Measurements from ENCODE around the gene CRYZL1. TPM values are rescaled to one million over a fixed set of nuclear protein-coding genes. Genes with fewer than 3 reads are reported as not detected.

The CRYZL1 gene
- total RNA-seq, 2 experiments from 2014 or later, result 22.7 to 29.6 TPM

DNA sequence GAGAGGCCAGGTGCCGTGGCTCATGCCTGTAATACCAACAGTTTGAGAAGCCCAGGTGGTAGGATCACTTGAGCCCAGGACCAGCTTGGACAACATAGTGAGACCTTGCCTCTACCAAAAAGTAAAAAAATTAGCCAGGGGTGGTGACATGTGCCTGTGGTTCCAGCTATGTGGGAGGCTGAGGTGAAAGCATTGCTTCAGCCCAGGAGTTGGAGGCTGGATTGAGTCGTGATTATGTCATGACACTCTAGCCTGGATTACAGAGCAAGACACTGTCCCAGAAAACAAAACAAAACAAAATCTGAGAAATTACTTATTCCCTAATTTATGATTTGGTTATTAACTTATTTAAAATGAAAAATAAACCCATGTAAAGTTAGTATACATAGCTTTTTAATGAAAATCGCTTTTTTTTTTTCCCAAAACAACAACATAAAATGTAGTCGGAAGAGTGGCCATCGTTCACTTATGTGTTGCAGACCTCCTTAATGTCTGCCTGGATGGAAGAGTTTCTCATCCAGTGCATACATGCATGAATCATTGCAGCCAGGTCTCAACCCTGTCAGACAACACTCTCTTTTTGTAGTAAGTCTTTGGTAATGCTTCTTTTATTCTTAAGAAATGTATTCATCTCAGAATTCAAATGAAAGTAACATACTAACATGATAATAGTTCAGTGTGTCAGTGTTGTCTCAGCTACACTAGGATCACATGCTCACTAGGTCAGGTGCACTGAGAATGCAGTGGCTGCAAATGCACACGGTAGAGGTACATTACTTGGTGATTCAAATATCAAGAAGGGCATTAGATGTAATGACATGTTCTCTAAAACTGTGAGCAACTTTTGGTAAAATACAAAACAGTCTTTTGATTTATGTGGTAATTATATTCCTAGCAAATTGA is 28.8 kb upstream of the CRYZL1 start:
- Mint-ChIP-seq H3K4me3 (no peak overlapping the region), H3K27me3 (no peaks in the 10 kb centered on the region), H3K36me3 (no peaks in the 10 kb centered on the region), H3K4me1 (no peaks in the 10 kb centered on the region), H3K9me3 (no peaks in the 10 kb centered on the region), H3K27ac (no peak overlapping the region)
- no peak for DNase-seq

DNA sequence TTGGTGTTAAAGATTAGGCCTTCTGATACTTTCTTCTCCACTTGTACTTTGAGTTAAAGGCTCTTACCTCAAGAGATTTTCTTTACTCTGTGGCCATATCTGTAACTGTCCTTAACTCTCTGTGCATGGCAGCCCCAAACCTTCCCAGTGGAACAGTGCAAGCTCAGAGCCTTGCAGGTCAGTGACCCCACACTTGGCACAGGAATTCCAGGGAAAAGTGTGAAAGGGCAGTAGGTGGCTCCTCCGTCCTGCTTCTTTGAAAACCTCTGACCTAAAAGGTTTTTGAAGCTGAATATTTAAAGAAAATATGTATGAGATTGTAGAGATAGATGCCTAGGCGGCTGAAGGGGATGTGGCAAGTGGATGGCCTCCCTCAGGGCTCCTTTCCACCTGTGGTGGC is 27.1 kb upstream of the CRYZL1 start:
- Mint-ChIP-seq H3K36me3 (no peaks in the 10 kb centered on the region), H3K27me3 (no peaks in the 10 kb centered on the region), H3K4me3 (no peak overlapping the region), H3K4me1 (no peaks in the 10 kb centered on the region), H3K27ac (no peak overlapping the region), H3K9me3 (no peaks in the 10 kb centered on the region)
- no peak for DNase-seq

DNA sequence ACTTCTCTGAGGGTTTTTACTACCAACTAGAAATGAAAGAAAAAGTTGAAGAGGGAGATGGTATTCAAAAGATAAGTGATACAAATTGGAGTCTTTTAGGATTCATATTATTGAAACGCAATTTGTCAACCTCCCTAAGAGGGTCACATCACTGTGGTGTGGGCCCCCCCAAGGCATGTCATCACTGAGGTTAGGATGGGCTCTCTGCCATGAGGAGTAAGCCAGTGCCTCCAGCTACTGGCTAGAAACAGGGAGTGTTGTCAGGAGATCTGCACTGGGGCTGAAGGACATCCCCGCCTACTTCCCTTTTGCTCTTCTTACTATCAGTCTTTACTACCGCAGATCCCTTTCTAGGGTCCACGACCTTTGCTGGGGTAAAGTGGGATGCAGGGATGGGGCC is 26.6 kb upstream of the CRYZL1 start:
- Mint-ChIP-seq H3K4me3 (no peak overlapping the region), H3K27me3 (no peaks in the 10 kb centered on the region), H3K27ac (no peak overlapping the region), H3K9me3 (no peaks in the 10 kb centered on the region), H3K36me3 (no peaks in the 10 kb centered on the region), H3K4me1 (no peaks in the 10 kb centered on the region)
- no peak for DNase-seq

DNA sequence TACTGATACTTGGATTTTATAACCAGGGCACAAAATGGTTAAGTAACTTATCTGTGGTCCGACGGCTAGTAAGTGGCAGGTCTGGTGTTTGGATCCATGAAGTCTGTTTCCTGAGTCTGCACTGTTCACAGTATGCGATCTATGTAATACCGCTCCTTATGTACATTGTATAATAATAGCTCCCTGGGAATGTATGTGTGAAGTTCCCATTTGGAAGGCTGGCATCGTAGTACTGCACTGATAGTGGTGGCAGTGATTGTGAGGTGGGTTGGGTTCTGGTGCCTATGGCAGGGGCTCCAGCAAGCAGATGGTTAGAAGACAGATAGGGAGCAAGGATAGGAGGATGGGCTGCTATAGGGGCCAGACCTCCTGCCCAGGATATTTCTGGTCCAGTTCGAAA is 26.1 kb upstream of the CRYZL1 start:
- Mint-ChIP-seq H3K9me3 (no peaks in the 10 kb centered on the region), H3K4me1 (no peaks in the 10 kb centered on the region), H3K4me3 (no peak overlapping the region), H3K27ac (no peak overlapping the region), H3K36me3 (no peaks in the 10 kb centered on the region), H3K27me3 (no peaks in the 10 kb centered on the region)
- DNase-seq, result no peak

DNA sequence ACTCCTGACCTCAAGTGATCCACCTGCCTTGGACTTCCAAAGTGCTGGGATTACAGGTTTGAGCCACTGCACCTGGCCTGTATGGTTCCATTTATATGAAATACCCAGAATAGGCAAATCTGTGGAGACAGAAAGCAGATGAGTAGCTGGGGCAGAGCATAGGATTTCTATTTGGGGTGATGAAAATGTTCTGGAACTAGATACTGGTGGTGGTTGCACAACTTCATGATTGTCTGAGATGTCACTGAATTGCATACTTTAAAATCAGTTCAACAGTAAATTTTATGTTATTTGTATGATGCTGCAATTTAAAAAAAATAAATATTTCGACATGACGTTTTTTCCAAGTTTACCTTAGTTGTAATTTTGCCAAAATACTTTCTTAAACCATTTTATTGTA is 24.6 kb upstream of the CRYZL1 start:
- Mint-ChIP-seq H3K9me3 (no peaks in the 10 kb centered on the region), H3K27ac (no peak overlapping the region), H3K4me1 (no peaks in the 10 kb centered on the region), H3K4me3 (no peak overlapping the region), H3K36me3 (no peaks in the 10 kb centered on the region), H3K27me3 (no peaks in the 10 kb centered on the region)
- DNase-seq, result no peak

DNA sequence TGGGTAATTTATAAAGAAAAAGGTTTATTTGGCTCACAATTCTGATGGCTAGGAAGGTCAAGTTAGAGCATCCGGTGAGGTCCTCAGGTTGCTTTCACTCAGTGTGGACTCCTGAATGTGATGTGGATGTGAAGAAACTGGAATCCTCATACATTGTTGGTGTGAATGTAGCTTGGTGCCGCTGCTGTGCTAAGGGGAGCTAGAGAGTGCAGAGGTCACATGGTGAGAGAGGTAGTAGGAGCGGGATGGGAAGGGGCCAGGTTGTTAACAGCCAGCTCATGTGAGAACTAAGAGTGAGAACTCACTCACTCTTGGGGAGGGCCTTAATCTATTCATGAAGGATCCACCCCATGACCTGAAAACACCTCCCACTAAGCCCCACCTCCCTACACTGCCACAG is 22.6 kb upstream of the CRYZL1 start:
- Mint-ChIP-seq H3K9me3 (no peaks in the 10 kb centered on the region), H3K27me3 (no peaks in the 10 kb centered on the region)

DNA sequence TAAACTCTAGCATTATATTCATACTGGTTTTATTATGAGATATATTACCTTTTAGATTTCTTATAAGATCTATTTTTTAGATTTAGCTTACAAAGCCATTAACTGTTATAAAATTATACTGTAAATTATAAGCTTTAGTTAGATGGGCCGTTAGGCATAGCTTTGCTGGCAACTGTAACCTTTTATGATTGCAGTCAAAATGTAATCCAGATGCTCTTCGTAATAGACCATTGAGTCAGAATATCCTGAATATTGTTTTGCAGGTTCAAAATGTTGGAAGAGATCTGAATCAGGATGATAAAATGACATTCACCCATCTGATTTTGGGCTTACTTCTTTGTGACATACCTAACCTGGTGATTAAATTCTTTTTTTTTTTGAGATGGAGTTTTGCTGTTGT is 21.7 kb upstream of the CRYZL1 start:
- Mint-ChIP-seq H3K4me3 (no peak overlapping the region), H3K36me3 (no peaks in the 10 kb centered on the region), H3K27me3 (no peaks in the 10 kb centered on the region), H3K9me3 (no peaks in the 10 kb centered on the region), H3K4me1 (no peaks in the 10 kb centered on the region), H3K27ac (no peak overlapping the region)
- DNase-seq, result no peak

More for the DNA sequence above, 22.6 kb upstream of the CRYZL1 start:
- no peak overlapping the region for H3K4me3 Mint-ChIP-seq
- H3K27ac Mint-ChIP-seq, result no peak overlapping the region
- no peaks in the 10 kb centered on the region for H3K36me3 Mint-ChIP-seq
- no peaks in the 10 kb centered on the region for H3K4me1 Mint-ChIP-seq
- no peak for DNase-seq

DNA sequence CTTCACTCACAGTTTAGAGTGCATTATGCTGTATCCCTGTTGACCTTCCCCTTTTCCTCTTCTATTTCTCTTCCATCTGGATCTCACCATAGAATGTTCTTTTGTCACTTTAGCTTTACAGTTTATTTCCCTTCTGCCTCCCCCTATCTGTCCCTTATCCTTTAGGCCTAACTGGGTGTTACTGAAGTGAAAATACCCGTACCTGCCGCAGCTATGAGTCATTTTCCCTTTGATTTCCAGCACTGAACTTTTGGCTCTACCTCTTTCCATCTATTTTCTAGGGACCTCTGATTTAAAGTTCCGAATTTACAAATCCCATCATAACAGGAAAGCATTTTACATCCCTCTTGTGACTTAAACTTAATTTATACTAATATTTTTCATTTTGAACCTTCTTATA is 20.5 kb upstream of the CRYZL1 start:
- Mint-ChIP-seq H3K36me3 (no peaks in the 10 kb centered on the region), H3K4me3 (no peak overlapping the region), H3K4me1 (no peaks in the 10 kb centered on the region), H3K27me3 (no peaks in the 10 kb centered on the region), H3K9me3 (no peaks in the 10 kb centered on the region), H3K27ac (no peak overlapping the region)
- no peak for DNase-seq

DNA sequence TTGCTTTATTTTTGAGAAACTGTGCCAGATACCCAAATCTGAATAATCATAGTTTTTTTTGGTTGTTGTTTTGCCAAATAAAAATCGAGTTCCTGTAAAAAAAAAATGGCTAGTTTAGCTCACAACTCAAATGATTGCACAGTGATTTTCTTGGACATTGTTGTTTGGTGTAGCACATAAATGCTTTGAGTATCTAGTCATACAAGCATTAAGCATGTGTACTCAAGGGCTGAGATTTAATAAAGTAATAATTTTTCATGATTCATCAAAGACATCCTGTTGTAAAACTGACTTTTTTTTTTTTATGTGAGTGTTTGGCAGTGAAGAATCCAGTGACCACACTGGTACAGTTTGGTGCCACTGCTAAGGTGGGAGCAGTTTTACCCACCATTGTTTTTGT is 19.6 kb upstream of the CRYZL1 start:
- Mint-ChIP-seq H3K27me3 (no peaks in the 10 kb centered on the region), H3K36me3 (no peaks in the 10 kb centered on the region), H3K27ac (no peak overlapping the region), H3K4me3 (no peak overlapping the region), H3K4me1 (no peaks in the 10 kb centered on the region), H3K9me3 (no peaks in the 10 kb centered on the region)
- no peak for DNase-seq

DNA sequence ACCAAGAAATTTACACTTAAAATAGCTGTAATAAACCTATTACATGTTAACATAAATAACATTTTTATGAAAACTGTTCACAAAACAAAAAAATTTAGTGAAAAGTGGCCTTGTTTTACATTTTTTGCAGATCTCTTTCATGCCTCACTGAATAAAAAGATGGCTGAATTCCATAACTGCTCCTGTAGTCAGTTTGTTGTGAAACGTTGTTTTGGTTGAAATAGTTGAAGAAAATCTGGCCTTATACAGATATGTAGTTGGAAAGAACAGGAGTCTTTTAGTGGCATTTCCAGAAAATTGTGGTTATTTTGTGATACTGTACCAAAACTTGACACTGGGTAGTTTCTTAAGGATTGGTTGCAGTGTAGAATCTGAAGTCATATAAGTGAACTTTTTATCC is 18.9 kb upstream of the CRYZL1 start:
- Mint-ChIP-seq H3K9me3 (no peaks in the 10 kb centered on the region), H3K36me3 (no peaks in the 10 kb centered on the region), H3K4me3 (no peak overlapping the region), H3K27ac (no peak overlapping the region), H3K4me1 (no peaks in the 10 kb centered on the region), H3K27me3 (no peaks in the 10 kb centered on the region)
- no peak for DNase-seq

DNA sequence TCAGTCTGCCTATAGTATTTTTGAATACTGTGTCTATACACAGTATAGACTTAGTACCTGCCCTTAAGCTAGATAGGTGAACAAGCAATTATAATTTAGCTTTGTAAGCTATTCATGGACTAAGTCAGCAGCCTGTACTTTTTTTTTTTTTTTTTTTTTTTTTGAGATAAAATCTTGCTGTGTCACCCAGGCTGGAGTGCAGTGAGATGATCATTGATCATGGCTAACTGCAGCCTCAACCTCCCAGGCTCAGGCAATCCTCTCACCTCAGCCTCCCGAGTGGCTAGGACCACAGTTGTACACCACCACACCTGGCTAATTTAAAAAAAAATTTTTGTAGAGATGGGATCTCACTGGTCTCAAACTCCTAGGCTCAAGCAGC is 18.0 kb upstream of the CRYZL1 start:
- Mint-ChIP-seq H3K27ac (no peak overlapping the region), H3K36me3 (no peaks in the 10 kb centered on the region), H3K4me1 (no peaks in the 10 kb centered on the region), H3K27me3 (no peaks in the 10 kb centered on the region), H3K9me3 (no peaks in the 10 kb centered on the region), H3K4me3 (no peak overlapping the region)
- no peak for DNase-seq

DNA sequence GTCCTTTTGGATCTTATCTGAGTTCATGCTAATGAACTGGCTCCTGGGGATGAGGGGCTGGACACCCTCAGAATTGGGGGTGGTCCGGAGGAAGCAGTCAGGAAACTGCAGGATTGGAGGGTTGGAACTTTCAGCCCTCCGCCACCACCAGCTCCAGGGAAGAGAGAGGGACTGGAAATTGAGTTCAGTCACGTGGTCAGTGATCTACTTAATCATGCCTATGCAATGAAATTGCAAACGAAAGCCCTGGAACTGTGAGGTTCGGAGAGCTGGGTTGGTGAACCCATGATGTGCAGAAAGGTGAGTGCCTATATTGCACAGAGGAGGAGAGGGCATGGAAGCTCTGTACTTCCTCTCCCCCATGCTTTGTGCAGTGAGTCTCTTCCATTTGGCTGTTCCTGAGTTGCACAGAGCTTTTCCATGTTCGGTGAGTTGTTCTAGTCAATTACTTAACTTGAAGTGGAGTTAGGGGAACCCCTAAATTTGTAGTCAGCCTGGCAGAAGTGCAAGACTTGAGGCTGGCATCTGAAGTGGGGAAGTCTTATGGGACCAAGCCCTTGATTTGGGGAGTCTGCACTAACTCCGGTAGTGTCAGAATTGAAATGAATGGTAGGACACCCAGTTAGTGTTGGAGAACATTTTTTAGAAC is 17.5 kb upstream of the CRYZL1 start:
- Mint-ChIP-seq H3K9me3 (no peaks in the 10 kb centered on the region), H3K27ac (no peak overlapping the region), H3K36me3 (no peaks in the 10 kb centered on the region), H3K27me3 (no peaks in the 10 kb centered on the region), H3K4me1 (no peaks in the 10 kb centered on the region), H3K4me3 (no peak overlapping the region)
- no peak for DNase-seq

DNA sequence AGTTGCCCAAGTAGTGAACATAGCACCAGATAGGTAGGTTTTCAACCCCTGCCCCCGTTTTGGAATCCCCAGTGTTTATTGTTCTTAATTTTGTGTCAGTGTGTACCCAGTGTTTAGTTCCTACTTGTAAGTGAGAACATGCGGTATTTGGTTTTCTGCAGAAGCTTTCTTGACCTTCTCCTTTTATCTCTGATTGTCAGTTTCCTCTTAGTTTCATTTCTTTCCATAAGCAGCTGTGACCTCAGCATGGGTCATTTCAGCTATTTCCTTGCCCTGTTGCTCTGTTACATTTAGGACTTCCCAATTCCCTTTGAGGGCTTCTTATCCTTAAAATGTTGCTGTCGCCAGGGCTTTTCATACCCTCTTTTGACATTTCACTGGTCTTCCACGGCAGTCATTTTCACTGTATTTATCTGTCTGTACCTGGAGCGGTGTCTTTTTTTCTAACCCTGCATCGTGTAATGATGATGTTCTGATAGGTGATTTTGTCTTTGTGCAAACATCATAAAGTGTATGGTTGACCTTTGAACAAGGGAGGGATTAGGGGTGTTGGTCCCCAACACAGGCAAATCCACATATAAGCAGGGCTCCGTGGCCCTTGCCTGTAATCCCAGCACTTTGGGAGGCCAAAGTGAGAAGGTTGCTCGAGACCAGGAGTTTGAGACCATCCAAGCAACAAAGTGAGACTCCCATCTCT is 15.7 kb upstream of the CRYZL1 start:
- Mint-ChIP-seq H3K4me3 (no peak overlapping the region), H3K27me3 (no peaks in the 10 kb centered on the region), H3K27ac (no peak overlapping the region)

DNA sequence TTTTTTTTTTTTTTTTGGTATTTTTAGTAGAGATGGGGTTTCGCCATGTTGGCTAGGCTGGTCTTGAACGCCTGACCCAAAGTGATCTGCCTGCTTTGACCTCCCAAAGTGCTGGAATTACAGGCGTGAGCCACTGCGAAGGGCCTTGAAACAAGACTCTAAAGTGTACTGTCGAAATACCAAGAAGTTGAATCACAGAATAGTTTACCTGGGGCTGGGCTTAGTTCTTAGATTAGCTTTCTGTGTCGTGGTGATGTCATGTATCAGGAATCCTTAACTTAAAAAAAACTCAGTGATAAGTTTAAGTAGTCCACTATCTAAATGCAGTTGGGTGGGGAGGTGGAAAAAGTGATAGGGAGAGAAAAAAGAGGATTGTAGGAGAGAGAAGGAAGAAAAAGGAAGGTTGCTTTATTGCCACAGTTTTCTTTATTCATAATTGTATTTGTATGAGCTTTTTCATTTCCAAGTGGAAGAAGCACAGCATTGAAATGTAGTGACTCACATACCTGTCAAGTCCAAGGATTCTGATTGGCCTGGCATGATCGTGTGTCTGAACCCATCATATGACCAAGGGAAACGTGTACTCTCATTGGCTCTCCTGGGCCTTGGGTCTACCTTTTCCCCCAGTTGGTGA is 14.2 kb upstream of the CRYZL1 start:
- no peaks in the 10 kb centered on the region for H3K9me3 Mint-ChIP-seq
- no peak for DNase-seq
- H3K36me3 Mint-ChIP-seq, result no peaks in the 10 kb centered on the region
- H3K27ac Mint-ChIP-seq, result no peak overlapping the region
- H3K4me1 Mint-ChIP-seq, result no peaks in the 10 kb centered on the region
- H3K4me3 Mint-ChIP-seq, result no peak overlapping the region
- no peaks in the 10 kb centered on the region for H3K27me3 Mint-ChIP-seq

More for the DNA sequence above, 15.7 kb upstream of the CRYZL1 start:
- H3K4me1 Mint-ChIP-seq, result no peaks in the 10 kb centered on the region
- no peak for DNase-seq
- H3K36me3 Mint-ChIP-seq, result no peaks in the 10 kb centered on the region
- no peaks in the 10 kb centered on the region for H3K9me3 Mint-ChIP-seq

DNA sequence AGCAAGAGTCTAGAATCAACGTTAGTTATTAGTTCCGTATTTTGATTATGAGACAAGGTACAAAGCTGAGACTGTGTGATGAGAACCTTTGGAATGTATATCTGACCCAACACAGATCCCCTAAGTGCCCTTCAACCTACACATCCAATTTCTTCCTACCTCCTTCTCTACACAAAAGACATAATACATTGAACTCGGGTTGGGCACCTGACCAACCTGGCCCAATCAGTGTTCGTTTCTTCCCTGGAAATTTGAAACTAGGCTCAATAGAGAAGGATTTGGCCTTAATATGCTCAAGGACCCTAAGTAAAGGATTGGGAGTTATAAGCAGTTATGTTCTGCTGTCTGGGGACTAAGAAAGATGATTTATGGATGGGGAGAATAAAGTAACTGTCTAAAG is 12.9 kb upstream of the CRYZL1 start:
- no peak for DNase-seq
- Mint-ChIP-seq H3K4me3 (no peak overlapping the region), H3K4me1 (no peaks in the 10 kb centered on the region), H3K36me3 (no peaks in the 10 kb centered on the region), H3K9me3 (no peaks in the 10 kb centered on the region), H3K27ac (no peak overlapping the region), H3K27me3 (no peaks in the 10 kb centered on the region)
